NCI-H69 (cell line): ENCODE results near the gene LRRC32.
"Not testable (repeated sequence)": the region's sequence is repeated elsewhere in the genome, so short reads cannot be mapped to it uniquely, and the experiment has no call there.

Experiments
- DNase-seq: peaks from one replicate; lab custom pipeline; 2025; lab: John Stamatoyannopoulos, UW

Gene LRRC32

DNA sequence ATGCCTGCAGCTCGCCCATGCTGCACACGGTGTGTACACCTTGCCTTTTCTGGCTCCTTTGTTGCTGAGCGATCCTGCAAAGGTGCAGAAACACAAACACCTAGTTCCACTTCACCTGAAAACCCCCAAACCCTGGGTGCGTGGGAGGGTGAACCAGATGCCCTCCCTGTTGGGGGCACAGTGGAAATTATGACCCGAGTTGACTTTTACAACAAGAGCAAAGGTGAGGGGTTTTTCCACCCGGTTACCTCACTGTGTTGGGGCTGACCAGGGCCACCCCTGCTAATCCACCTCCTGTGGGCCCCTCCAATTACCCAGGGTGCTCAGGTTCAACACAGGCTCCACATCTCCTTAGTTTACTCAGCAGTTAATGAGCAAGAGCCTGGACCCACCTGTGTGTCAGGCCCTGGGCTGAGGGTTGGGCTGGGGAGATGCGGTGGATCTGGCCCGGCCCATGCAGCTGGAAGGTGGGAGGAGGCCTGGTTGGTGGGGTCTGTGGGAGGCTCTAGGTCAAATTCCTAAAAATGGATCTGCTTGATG lies 42.1 kb downstream of the LRRC32 start:
- no peak for DNase-seq

DNA sequence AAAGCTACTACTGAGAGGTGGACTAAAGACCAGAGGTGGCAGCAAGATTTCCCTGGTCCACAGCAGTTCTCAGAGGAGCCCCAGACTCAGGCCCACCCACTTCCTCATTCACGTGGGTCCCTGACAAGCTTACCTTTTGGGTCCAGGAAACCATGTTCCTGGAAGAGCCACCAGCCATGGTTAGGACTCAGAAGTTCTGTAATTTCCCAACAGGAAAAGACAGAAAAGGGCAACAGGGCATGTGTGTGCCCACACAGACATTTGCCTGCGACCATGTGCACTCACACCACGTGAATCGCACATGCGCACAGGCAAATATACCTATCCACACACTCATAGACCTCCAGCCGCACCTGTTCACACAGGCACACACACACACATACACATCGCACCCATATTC lies 42.9 kb downstream of the LRRC32 start:
- DNase-seq = no peak

DNA sequence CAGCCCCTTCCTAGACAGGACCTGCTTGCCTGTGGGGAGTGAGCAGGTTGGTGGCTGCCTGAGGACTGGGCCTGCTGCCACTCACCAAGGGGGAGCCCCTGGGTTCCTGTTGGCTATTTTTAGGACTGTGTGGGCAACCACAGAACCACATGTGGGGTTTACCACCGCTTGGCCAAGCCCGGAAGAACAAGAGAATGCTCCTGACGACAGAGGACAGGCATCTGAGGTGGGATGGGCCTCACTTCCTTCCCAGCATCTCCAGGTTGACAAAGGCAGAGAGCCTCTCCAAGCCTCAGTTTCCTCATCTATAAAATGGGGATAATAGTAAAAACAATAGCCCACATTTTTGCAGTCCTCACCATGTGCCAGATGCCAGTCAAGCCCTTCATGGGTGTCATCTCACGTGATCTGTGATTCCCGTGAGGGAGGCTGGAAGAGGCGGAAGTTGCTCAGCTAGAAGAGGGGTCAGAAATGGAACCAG lies 43.6 kb downstream of the LRRC32 start:
- no peak for DNase-seq

DNA sequence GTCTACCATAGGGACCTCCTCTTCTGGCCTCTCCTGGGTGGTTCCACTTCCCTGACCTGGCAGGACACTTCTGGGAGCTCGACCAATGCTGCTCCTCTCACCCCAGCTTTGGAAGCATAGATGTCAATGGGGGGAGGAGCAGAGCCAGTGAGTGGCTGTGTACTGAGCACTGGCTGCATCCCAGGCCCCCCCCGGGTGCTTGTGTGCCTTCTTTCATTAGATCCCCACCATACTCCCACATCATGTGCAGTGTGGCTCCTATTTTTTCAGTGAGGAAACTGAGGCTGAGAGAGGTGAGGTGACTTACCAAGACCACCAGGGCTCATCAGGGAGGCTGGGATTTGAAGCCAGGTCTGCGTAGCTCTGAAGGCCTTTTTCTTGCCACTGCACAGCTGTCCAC lies 44.3 kb downstream of the LRRC32 start:
- no peak for DNase-seq

DNA sequence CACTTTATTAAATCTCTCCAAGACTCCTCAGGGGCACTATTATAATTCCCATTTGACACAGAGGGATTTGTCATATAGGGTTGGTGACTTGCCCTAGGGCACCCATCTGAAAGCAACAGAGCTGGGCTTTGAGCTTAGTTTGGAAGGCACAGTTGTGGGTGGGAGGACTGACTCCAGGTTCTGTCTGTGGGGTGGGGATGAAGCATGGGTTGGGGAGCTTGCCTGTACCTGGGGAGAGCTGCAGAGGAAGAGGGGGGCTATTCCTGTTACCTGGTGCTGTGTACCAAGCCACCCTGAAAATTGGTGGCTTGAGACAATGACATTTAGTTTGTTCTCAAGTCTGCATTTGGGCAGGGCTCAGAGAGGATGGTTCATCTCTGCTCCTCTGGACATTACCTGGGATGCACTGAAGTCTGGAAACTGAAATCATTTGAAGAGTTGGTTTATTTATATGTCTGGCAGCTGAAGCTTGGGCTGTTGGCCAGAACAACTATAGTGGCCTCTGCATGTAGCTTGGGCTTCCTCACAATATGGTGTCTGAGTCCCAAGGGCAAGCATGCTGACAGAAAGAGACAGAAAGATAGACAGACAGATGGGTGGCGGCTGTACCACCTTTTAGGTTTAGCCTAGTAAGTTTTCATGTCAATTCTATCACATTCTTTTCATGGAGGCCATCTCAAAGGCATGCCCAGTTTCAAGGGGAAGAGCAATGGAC lies 44.9 kb downstream of the LRRC32 start:
- DNase-seq = no peak

DNA sequence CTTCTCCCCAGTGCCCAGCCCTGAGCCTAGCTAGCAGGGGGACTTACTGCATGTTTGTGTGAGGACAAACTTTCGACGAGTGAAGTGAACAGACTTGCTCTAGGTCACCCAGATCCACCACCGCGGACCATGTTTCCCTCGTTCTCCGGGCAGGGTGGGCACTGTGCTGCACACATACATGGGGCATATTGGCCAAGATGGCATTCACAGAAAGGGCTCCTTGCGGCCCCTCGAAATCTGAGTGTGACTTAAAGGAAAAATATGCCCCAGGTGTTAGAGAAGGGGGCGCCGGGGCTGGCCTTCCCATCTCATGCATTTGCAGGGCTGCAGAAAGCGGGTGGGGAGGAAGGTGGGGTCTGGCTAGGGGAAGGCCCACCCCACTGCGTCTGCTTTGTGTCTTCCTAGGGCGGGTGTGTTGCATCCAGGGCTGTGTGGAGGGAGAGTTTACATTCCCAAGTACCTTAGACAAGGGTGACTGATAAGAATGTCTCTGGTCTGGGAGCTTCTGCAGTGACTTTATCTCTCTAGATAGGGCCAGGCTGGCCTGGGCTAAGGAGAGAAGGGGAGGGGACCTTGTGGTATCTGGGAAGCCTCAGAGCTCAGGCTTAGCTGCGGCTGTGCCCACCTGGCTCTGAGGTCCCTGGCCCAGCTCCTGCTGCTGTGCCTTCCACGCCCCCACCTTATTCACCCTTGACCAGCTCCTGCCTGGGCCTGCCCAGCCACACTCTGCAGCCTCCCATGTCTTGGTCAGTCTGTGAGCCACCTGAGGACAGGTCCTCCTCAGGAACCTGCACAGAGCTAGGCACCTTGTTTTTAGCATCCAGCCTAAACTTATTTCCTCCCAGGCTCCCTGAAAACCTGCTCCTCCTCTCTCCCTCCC lies 45.8 kb downstream of the LRRC32 start:
- no peak for DNase-seq

DNA sequence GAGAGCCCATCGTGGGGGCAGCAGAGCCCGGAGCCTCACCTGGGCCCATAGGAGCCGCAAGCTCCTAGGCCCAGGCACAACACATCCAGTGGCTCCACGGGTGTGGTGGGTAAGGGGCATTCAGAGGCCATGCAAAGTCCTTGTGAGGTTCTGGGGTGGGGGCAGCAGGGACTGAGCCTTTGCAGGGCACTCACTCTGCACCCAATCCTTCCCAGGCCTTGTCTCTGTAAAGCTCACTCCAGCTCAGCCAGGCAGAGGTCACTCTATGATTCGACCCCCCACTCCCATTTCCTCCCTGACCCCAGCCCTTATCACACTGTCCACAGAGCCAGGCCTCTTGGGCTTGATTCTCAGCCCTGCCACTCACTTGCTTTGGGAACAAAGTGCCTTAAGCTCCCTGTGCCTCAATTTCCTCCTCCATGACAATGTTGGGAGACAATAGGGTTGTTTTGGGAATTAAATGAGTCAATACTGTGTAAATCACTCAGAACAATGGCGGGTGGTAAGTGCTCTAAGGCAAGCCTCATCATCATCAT lies 46.6 kb downstream of the LRRC32 start:
- DNase-seq = no peak

DNA sequence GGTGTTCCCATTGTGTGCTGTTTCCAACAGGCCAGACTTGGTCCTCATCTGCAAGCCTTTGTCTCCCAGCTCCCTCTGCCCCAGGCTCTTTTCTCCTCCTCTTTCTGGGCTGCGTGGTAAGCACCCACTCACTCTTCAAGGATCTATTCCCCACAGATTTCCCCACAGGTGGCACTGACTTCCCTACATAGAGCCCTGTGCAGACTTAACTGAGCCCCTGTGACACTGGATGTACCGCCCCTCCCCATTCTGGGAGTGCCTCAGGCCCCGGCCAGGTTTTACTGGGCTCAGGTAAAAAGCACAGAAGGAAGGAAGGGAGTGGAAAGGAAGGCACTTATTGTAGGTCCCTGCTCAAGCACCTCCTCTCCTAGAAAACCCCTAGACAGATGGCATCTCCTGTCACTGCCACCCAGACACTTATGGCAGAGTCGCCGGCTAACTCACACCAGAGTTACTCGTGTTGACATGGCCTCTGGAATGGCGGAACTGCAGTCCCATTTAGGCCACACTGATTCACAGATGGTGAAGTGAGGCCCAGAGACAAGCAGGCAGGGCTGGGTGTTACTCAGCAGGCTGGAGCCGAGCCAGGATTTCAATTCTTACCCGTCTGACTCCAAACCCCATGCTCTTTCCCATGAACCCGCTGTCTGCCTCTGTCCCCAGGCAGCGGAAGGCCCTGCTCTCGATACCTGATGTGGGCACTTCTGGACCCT lies 47.2 kb downstream of the LRRC32 start:
- DNase-seq = peak; percentile 84

DNA sequence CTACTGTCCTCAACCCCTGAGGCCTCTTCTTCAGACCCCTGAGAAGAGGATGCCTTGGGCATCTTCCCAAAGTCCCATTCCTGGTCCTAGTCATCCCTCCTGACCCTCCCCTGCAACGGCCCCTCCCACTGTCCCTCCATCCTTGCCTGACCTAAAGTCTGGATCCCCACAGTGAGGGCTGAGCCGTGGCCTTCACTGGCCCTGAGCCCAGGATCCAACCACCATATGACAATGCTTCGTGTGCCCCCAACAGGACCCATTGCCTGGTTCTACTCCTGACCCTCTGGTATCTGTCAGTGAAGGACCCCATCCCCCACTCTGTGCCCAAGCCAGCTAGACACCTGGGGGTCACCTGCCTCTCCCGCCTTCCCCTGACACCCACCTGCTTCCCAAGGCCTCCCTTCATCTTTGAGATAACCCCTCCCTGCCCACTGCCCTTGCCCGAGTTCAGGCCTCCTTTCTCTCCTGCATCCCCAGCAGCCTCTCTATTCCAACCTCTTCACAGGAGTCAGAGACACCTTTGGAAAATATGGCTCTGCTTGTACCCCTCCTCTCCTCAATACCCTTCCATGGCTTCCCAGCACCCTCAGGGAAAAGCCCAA lies 48.0 kb downstream of the LRRC32 start:
- DNase-seq = no peak

DNA sequence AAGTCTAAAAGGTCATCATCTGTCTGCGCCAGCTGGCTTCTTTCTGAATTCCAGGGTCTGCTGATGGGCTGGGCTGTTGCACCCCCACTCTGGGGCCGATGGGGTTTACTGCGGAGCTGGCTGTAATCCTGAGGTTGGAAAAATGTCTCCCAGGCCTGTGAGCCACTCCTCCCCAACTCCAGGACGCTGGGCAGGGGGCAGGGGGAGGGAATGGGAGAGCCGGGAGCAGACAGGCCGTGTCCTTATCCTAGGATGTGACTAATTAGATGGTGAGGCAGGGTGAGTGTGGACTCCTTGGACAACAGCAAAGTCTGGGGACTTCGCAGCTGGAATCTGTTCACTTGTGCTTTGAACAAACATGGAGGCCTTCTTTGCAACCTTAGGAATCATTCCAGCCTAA lies 48.7 kb downstream of the LRRC32 start:
- DNase-seq = no peak

DNA sequence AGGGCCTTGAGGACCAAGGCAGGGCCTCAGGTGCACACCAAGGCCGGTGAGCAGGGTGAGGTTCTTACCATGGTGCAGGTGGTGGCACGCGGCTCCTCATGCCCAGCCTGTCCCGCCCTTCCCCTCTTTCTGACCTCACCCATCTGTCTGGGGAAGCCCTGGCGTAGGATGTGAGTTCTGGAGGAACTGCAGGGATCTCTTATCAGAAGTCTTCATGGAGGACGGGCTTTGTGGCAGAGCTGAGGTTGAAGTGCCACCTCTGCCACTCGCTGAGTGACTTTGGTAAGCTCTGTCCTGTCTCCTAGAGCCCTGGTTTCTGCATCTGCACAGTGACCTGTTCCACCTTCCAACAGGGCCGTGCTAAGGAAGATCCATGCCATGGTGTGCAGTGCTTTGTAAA lies 49.1 kb downstream of the LRRC32 start:
- DNase-seq = no peak

DNA sequence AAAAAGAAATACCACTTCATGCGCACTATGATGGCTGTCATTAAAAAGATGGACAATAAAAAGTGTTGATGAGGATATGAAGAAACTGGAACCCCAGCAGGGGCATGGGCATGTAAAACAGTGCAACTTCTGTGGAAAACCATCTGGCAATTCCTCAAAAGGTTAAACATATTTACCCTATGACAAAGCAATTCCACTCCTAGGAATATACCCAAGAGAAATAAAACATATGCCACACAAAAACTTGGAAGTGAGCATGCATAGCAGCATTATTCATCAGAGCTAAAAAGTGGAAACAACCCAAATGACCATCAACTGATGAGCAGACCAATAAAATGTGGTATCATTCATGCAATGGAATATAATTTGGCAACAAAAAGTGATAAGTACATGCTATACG lies 50.1 kb downstream of the LRRC32 start:
- peak; percentile 34 for DNase-seq

DNA sequence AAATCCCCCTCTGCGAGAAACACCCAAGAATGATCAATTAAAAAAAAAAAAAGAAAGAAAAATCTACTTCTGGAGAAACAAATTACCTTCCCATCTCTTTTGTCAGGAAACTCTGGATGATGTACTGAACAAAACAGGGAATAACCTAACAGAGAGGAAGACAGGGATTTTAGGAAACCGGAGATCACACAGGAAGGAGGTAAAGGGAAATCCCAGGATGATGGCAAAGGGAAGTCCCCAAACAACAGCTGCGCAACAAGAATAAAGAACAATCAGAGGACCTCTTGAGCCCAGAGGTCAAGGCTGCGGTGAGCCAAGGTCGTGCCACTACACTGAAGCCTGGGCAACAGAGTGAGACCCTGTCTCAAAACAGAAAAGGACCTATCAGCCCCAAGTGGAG lies 50.7 kb downstream of the LRRC32 start:
- not testable (repeated sequence) for DNase-seq

DNA sequence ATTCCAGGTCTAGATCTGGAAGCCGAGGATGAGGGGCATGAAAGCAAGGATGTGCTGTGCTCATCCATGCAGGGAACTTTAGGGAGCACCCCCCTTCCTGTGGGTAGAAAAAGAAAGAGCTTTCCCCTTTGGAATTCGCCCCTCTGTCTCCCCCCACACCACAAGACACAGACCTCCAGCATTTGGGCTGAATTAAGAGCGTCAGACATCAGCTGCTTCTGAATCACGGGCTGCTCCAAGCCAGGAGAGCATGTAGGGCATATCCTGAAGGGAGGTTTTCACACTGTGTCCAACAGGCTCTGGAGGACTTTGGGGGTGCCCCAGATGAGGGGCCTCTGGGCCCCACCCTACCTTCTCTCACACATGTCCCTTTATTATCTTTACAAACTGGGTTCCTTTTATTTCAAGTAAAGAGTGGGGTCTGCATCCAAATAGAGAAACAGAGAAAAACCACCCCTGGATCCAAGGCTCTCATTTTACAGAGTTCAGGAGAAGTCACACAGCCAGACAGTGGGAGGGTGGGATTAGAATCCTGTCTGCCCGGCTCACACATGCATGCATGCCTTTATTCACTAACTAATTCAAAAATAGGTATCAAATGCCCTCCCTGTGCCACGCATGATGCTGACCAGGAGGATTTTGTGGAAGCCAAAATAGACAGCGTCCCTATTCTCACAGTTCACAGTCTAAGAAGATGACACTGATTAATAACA lies 52.8 kb downstream of the LRRC32 start:
- DNase-seq = no peak

DNA sequence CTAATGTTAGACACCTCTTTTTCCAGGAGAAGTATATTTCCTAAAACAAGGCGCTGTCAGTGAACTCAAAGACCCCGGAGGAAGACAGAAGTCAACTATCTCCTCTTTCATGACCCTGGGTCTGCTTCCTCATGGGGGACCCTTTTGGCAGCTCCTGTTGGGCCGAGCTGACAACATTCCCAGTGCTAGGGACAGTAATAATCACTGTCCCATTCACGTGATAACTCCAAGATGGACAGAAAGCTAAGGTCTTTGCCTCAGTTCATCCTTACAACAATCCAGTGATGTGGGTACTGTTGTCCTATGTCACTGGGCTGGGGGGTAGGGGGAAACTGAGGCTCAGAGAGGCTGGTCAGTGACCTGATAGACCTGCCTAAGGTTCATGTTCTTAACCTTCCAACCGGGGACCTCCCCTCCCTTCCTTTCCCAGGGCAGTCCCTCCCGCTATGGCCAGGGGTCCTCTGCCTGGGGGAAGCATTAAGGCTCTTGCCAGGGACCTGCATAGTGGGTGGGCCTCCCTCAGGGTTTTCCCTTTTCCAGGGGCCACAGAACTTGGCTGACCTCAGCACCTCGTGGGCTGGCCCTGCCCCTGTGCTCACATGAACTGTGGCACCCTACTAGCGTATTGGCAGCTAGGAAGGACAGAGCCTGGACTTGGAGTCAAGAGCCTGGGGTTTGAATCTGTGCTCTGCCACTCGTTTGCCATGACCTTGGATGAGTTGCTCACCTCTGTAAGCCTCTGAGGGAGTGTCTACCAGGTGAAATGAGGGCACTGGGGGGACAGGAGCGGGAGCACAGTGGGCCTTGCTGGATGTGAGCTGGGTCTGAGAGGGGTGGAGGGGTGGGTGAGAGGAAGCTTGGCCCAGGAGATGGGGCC lies 53.6 kb downstream of the LRRC32 start:
- no peak for DNase-seq

DNA sequence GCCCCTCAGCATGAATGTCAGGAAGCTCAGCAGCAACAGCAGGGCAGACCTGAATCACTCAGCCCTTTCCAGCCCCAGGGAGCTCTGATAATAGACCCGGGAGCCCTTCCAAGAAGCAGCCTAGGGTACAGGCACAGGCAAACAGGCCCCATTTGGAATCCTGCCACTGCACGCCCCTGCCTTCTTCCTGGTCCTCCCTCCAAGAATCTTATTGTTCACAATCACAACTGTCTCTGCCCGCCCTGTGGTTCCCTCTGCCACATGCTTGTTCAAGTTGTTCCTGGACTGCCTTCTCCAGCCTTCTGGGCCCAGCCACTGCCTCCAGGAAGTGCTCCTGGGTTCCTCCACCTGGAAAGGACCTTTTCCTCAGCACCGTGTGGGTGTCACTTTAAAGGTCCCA lies 54.6 kb downstream of the LRRC32 start:
- DNase-seq = peak; percentile 92

DNA sequence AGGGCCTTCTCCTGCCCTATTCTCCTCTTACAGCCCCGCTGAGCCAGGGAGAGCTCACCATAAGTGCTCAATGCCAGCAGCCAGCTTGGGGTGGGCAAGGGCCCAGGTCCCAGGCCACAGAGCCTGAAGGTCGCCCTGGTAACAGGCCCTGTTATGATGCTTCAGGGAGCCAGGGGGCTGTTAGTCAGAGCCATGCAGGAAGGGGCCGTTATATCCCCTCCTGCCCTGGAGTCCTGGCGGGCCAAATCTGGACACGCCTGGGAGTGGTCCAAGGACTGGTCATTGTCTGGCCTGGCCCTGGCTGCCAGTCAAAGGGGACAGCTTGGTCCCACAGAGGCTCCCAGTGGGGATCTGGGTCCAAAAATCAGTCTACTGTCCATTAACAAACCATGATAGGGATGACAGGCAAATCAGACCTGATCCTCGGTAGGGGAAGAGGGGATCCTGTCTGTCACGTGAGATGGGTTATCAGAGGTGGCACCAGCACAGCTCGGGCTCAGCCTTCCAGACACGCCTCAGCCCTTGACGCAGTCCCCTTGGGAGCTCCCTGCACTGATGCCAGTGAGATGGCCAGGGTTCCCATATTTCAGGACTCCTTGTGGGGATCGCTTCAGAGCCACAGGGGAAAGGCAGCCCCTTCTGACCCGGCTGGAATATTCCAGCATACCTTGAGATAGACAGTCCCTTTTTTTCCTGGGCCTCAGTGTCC lies 55.9 kb downstream of the LRRC32 start:
- no peak for DNase-seq

DNA sequence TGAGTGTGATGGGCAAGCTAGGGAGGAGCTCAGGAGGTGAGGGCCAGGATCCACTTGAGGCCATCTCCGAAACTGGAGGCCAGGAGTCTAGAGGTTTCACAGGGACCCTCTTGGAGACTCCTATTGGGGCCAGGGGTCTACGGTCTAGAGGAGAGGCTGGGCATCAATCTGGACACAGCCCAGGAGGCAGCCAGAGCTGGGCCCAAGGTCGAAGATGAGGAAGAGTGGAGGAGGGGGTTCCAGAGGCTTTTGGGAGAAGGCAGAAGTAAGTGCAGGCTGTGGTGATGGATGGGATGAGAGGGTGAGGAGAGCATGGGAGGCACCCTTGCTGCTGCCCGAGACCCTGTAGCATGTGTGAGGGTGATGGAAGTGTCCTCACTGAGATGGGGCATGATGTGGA lies 56.6 kb downstream of the LRRC32 start:
- no peak for DNase-seq

DNA sequence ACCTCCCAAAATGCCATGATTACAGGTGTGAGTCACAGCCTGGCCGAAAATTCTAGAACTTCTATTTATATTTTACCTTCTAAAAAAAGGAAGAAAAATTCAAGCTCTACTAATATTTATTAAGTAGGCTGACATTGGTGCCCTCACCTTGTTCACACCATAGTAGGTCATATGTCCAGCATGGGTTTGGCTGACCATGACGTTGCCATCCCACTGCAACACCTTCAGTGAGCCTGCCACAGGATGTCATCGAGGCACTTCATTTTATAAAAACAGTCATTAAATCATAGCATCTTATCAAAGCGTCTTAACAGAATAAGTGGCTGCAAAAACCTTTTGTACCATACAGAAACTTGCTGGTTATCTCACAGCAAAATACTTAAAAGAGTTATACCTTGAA lies 58.3 kb downstream of the LRRC32 start:
- no peak for DNase-seq
